Measurements from ENCODE around the gene TMEM132D. TPM values are rescaled to one million over a fixed set of nuclear protein-coding genes. Genes with fewer than 3 reads are reported as not detected.

TMEM132D gene
- total RNA-seq, 2 donors from 2014 or later: 4.4 to 14.2 TPM

GRCh38 chr12:129102233-129102632 lies 801.6 kb downstream of the TMEM132D start:
- Histone ChIP-seq H3K9ac (ENCODE audit: extremely low read depth, low read length, poor library complexity, severe bottlenecking) (no peak overlapping the region), H3K27me3 (ENCODE audit: control insufficient read depth, insufficient read depth, low read length, poor library complexity, severe bottlenecking) (no peaks in the 10 kb centered on the region), H3K27ac (ENCODE audit: low read depth, low read length) (no peak overlapping the region), H3K4me1 (ENCODE audit: control insufficient read depth, insufficient read depth, low read length) (no peaks in the 10 kb centered on the region), H3K36me3 (ENCODE audit: control insufficient read depth, insufficient read depth, low read length) (no peaks in the 10 kb centered on the region), H3K9me3 (ENCODE audit: control insufficient read depth, low read length) (peaks cover 7% of the 10 kb centered on the region), H3K4me3 (ENCODE audit: low read length) (no peak overlapping the region)
- peaks cover 4% of the 10 kb centered on the region for H3K36me3 Mint-ChIP-seq (ENCODE audit: low read depth)
- peaks cover 6% of the 10 kb centered on the region for H3K9me3 Mint-ChIP-seq
- peaks cover 12% of the 10 kb centered on the region for H3K4me1 Mint-ChIP-seq
- H3K27me3 Mint-ChIP-seq (ENCODE audit: insufficient read depth): no peaks in the 10 kb centered on the region
- H3K27ac Mint-ChIP-seq: no peak overlapping the region
- no peak for TF ChIP-seq CTCF (conservative IDR thresholded peaks at IDR 0.05)
- WGBS, 2 experiments (ENCODE audit: insufficient coverage in 1 of 2, insufficient read length in 1 of 2): 88 to 89% methylated on average over 5 to 6 of the region's 7 CpGs
- no peak overlapping the region for H3K4me3 Mint-ChIP-seq
- peak; percentile 11 for DNase-seq

GRCh38 chr12:129101816-129102215 lies 802.0 kb downstream of the TMEM132D start:
- Histone ChIP-seq H3K27ac (ENCODE audit: low read depth, low read length) (no peak overlapping the region), H3K9me3 (ENCODE audit: control insufficient read depth, low read length) (peaks cover 4% of the 10 kb centered on the region), H3K9ac (ENCODE audit: extremely low read depth, low read length, poor library complexity, severe bottlenecking) (no peak overlapping the region), H3K4me3 (ENCODE audit: low read length) (no peak overlapping the region), H3K4me1 (ENCODE audit: control insufficient read depth, insufficient read depth, low read length) (no peaks in the 10 kb centered on the region), H3K27me3 (ENCODE audit: control insufficient read depth, insufficient read depth, low read length, poor library complexity, severe bottlenecking) (no peaks in the 10 kb centered on the region), H3K36me3 (ENCODE audit: control insufficient read depth, insufficient read depth, low read length) (no peaks in the 10 kb centered on the region)
- Mint-ChIP-seq H3K27ac (no peak overlapping the region), H3K27me3 (ENCODE audit: insufficient read depth) (no peaks in the 10 kb centered on the region), H3K36me3 (ENCODE audit: low read depth) (peaks cover 3% of the 10 kb centered on the region), H3K9me3 (peaks cover 6% of the 10 kb centered on the region), H3K4me1 (peaks cover 12% of the 10 kb centered on the region), H3K4me3 (no peak overlapping the region)
- no peak for TF ChIP-seq CTCF (conservative IDR thresholded peaks at IDR 0.05)
- DNase-seq: no peak
- WGBS, 2 experiments (ENCODE audit: insufficient coverage in 1 of 2, insufficient read length in 1 of 2): 86 to 87% methylated on average over 1 to 2 of the region's 5 CpGs

- H3K4me1 Mint-ChIP-seq: peaks cover 12% of the 10 kb centered on the region
- no peak overlapping the region for H3K4me3 ChIP-seq (ENCODE audit: low read length)
- no peak overlapping the region for H3K9ac ChIP-seq (ENCODE audit: extremely low read depth, low read length, poor library complexity, severe bottlenecking)
- H3K4me3 Mint-ChIP-seq: no peak overlapping the region
- WGBS, 2 experiments (ENCODE audit: insufficient coverage in 1 of 2, insufficient read length in 1 of 2): 62 to 86% methylated on average over 3 to 4 of the region's 5 CpGs
- no peaks in the 10 kb centered on the region for H3K27me3 ChIP-seq (ENCODE audit: control insufficient read depth, insufficient read depth, low read length, poor library complexity, severe bottlenecking)
- peaks cover under 1% of the 10 kb centered on the region for H3K36me3 Mint-ChIP-seq (ENCODE audit: low read depth)
- peaks cover under 1% of the 10 kb centered on the region for H3K9me3 ChIP-seq (ENCODE audit: control insufficient read depth, low read length)
- no peaks in the 10 kb centered on the region for H3K4me1 ChIP-seq (ENCODE audit: control insufficient read depth, insufficient read depth, low read length)
- H3K27me3 Mint-ChIP-seq (ENCODE audit: insufficient read depth): no peaks in the 10 kb centered on the region
- peaks cover 3% of the 10 kb centered on the region for H3K9me3 Mint-ChIP-seq
- no peak for TF ChIP-seq CTCF (conservative IDR thresholded peaks at IDR 0.05)
- peak; percentile 32 for DNase-seq
- H3K27ac ChIP-seq (ENCODE audit: low read depth, low read length): no peak overlapping the region
- no peaks in the 10 kb centered on the region for H3K36me3 ChIP-seq (ENCODE audit: control insufficient read depth, insufficient read depth, low read length)
- no peak overlapping the region for H3K27ac Mint-ChIP-seq
These were observed 802.4 kb downstream of the TMEM132D start for GRCh38 chr12:129101404-129101803.
